Ureter (tissue), 1 donor: ENCODE results near the gene HGFAC. TPM values are rescaled to one million over a fixed set of nuclear protein-coding genes. Genes with fewer than 3 reads are reported as not detected.
A peak's percentile ranks its signal among the peaks of the same experiment; 100 is the strongest.

Experiments
- DNase-seq: peaks from one replicate; pipeline ENCODE4 v3.0.0-alpha.2; 2020; ENCODE audit warnings: low spot score
- total RNA-seq: library from RNA; stranded (reverse); gene quantifications from one replicate; pipeline ENCODE4 v1.2.4, GENCODE V29; 2023
- donor health status: DM: yes; HTN: yes; CAD: no.

The HGFAC gene
- total RNA-seq, 1 donor from 2014 or later: not detected

- DNase-seq: no peak
Observed at GRCh38 chr4:3473181-3473950, 31.6 kb downstream of the HGFAC start.

GRCh38 chr4:3473996-3474765 lies 32.4 kb downstream of the HGFAC start:
- no peak for DNase-seq

- no peak for DNase-seq
Observed at GRCh38 chr4:3475041-3475712, 33.4 kb downstream of the HGFAC start.

- DNase-seq: no peak
Observed at GRCh38 chr4:3475713-3476260, 34.0 kb downstream of the HGFAC start.

GRCh38 chr4:3476341-3476747 lies 34.6 kb downstream of the HGFAC start:
- no peak for DNase-seq

GRCh38 chr4:3476936-3477749 lies 35.4 kb downstream of the HGFAC start:
- DNase-seq: no peak

GRCh38 chr4:3477750-3478430 lies 36.1 kb downstream of the HGFAC start:
- no peak for DNase-seq

GRCh38 chr4:3478446-3479357 lies 36.9 kb downstream of the HGFAC start:
- no peak for DNase-seq

- DNase-seq: no peak
Observed at GRCh38 chr4:3479358-3480101, 37.8 kb downstream of the HGFAC start.

- peak; percentile 75 for DNase-seq
Observed at GRCh38 chr4:3480528-3481112, 38.9 kb downstream of the HGFAC start.

GRCh38 chr4:3481113-3481531 lies 39.4 kb downstream of the HGFAC start:
- no peak for DNase-seq

- DNase-seq: no peak
Observed at GRCh38 chr4:3481783-3482393, 40.1 kb downstream of the HGFAC start.

GRCh38 chr4:3482707-3483106 lies 40.9 kb downstream of the HGFAC start:
- no peak for DNase-seq

GRCh38 chr4:3483471-3483921 lies 41.7 kb downstream of the HGFAC start:
- no peak for DNase-seq

- DNase-seq: peak; percentile 85
Observed at GRCh38 chr4:3484057-3484973, 42.5 kb downstream of the HGFAC start.

- DNase-seq: no peak
Observed at GRCh38 chr4:3485011-3485791, 43.4 kb downstream of the HGFAC start.
